Measurements from ENCODE around the gene SNX17.
"Not testable (repeated sequence)": the region's sequence is repeated elsewhere in the genome, so short reads cannot be mapped to it uniquely, and the experiment has no call there.

Gene SNX17

DNA sequence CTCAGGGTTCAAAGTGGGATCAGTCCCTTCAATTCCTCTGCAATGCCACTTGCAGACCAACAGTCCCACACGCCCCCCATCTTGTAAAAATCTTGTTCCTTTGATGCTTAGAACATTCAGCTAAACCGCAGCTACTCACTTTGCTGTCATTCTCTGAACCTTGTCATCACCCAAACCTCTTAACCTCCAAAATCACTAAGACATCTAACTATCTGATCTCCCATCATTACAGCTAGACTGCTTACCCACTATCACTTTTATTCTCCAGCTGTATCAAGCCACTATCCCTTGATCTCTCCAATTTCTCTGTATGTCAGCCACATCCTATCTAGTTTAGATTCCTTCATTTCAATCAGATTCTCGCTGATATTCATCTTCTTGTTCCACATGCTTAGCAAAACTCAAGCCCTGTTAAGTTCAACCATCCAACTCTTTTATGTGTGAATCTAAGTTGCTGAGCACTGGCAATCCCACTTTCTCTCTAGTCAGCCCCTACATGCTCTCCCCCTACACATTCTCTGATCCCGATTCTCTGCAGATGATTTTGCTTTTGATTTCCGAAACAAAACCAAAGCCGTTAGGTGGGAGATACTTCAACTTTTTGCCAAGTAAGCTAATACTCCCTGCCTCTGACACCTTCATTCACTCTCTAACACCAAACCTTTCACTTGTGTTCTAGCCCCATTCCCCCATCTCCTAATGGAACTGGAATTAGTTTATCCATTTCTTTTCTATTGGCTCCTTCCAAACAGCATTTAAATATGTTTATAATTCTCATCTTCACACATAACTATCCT is 18.4 kb upstream of the SNX17 start:
- DNase-seq (ENCODE audit: low spot score) = no peak
- TF ChIP-seq, protein P1, sequence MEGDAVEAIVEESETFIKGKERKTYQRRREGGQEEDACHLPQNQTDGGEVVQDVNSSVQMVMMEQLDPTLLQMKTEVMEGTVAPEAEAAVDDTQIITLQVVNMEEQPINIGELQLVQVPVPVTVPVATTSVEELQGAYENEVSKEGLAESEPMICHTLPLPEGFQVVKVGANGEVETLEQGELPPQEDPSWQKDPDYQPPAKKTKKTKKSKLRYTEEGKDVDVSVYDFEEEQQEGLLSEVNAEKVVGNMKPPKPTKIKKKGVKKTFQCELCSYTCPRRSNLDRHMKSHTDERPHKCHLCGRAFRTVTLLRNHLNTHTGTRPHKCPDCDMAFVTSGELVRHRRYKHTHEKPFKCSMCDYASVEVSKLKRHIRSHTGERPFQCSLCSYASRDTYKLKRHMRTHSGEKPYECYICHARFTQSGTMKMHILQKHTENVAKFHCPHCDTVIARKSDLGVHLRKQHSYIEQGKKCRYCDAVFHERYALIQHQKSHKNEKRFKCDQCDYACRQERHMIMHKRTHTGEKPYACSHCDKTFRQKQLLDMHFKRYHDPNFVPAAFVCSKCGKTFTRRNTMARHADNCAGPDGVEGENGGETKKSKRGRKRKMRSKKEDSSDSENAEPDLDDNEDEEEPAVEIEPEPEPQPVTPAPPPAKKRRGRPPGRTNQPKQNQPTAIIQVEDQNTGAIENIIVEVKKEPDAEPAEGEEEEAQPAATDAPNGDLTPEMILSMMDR (conservative IDR thresholded peaks at IDR 0.05; ENCODE audit: low read depth) = no peak
- ChIA-PET POLR2A (ENCODE audit: low non-redundant PET) (no interaction called here), CTCF (no interaction called here)
- H3K27ac ChIP-seq = no peak overlapping the region

DNA sequence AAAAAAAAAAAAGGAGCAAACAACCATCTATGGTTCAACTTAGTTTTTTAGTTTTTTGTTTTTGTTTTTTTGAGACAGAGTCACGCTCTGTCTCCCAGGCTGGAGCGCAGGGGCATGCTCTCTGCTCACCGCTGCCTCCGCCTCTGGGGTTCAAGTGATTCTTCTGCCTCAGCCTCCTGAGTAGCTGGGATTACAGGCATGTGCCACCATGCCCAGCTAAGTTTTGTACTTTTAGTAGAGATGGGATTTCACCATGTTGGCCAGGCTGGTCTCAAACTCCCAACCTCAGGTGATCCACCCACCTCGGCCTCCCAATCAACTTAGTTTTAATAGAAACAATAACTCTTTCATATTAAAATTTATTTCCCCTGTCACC is 17.0 kb upstream of the SNX17 start:
- CTCF ChIA-PET; DNase-seq (ENCODE audit: low spot score); H3K27ac ChIP-seq: not testable (repeated sequence)
- POLR2A ChIA-PET (ENCODE audit: low non-redundant PET) = interaction anchor here (0.6 kb wide), 1 partner anchor 1278 kb away, joined by 3 read pairs; no protein-coding TSS in a partner anchor

DNA sequence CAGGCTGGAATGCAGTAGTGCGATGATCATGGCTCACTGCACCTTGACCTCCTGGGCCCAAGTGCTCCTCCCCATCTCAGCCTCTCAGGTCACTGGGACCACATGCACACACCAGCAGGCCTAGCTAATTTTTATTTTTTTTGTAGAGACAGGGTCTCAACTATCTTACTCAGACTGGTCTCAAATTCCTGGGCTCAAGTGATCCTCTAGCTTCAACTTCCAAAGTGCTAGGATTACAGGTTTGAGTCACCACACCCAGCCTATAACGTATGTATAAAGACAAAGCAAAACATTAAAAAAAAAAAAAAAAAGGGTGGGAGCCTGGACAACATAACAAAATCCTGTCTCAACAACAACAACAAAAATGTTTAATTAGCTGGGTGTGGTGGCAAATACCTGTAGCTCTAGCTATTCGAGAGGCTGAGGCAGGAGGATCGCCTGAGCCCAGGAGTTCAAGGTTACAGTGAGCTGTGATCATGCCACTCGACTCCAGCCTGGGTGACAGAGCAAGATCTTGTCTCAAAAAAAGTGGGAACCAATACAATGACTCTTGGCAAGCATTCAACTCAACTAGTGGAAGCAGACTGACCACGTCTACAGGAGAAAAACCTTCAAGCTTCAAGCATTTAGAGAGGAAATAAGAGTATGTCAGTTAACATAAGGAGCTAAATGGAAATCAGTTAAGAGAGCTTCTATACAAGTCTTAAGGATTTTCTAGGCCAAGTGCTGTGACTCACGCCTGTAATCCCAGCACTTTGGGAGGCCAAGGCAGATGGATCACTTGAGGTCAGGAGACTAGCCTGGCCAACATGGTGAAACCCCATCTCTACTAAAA is 16.4 kb upstream of the SNX17 start:
- ChIA-PET CTCF (interaction anchor here (0.6 kb wide), 1 partner anchor 122 kb away, joined by 3 read pairs; no protein-coding TSS in a partner anchor), POLR2A (ENCODE audit: low non-redundant PET) (no interaction called here)
- no peak for DNase-seq (ENCODE audit: low spot score)
- TF ChIP-seq, protein P1 (conservative IDR thresholded peaks at IDR 0.05; ENCODE audit: low read depth) = no peak
- H3K27ac ChIP-seq = peak overlapping the region; percentile 39; the same call in 1 of the 2 replicates

DNA sequence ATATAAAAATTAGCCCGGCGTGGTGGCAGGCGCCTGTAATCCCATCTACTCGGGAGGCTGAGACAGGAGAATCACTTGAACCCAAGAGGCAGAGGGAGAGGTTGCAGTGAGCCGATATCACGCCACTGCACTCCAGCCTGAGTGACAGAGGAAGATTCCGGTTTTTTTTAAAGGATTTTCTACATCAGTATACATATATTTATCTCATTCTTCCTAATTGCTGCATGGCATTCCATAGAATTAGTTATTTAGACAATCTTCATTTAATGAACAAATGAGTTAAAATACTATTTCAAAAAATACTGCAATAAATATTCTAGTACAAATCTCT is 15.9 kb upstream of the SNX17 start:
- H3K27ac ChIP-seq = peak overlapping the region; percentile 39; the same call in 1 of the 2 replicates
- TF ChIP-seq, protein P1 (conservative IDR thresholded peaks at IDR 0.05; ENCODE audit: low read depth) = no peak
- ChIA-PET CTCF (interaction anchor here (0.6 kb wide), 1 partner anchor 123 kb away, joined by 3 read pairs; no protein-coding TSS in a partner anchor), POLR2A (ENCODE audit: low non-redundant PET) (no interaction called here)
- DNase-seq (ENCODE audit: low spot score) = no peak

DNA sequence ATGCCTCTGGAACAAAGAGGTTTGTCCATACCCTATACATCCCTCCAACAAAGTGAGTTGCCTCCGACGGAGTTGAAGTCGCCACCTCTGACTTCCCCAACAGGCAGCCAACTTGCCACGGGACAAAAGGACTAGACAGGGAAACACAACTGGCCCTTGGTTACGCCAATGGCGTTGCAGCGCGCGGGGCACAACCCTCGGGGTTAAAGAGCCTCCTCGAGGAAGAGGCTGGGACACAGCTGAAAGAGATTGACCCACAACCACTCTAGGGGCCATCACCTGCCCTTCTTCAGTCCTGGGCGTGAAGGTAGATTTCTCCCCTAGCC is 14.4 kb upstream of the SNX17 start:
- ChIA-PET POLR2A (ENCODE audit: low non-redundant PET) (no interaction called here), CTCF (interaction anchor here (0.6 to 1.5 kb wide), 2 partner anchors 15 to 268 kb away, joined by 3 read pairs; no protein-coding TSS in a partner anchor)
- TF ChIP-seq, protein P1 (conservative IDR thresholded peaks at IDR 0.05; ENCODE audit: low read depth) = no peak
- peak; percentile 34 for DNase-seq (ENCODE audit: low spot score)
- H3K27ac ChIP-seq = peak overlapping the region; percentile 96

DNA sequence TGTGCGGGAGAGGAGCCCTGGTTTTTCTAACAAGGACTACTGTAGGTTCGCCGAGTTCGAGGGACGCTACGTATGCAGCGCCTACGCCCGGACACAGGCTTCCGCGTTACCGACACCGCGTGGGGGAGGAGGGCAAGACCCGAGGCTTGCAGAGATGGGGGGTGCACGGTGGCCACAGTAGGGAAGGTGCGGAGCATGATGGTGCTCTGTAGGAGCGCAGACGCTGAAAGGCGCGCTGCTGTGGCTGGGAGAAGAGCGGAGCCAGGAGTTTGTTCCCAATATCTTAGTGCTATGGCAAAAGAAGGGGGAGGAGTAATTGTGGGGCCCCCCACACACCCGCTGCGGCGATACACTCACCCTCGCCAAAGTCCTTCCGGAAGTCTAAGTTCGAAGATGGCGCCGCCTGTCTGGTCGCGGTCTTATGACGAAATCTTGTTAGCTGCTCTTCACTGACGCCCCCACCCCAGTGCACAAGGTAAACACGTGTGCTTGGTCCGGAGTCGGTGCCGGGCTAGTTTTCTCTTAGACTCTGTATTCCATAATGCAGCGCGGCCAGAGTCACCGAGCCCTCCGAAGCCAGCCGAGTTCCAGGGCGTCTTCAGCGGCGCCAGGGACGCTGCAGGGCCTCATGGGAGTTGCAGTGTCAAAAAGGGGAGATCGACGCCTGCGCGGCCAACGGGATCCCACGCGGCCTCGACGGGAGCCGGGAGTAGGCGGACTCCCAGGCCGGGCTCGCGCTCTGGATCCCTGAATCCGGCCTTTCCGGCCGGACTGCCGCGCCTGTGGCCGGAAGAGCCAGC is 13.8 kb upstream of the SNX17 start, which contains the start of gene GTF3C2:
TSS of gene GTF3C2 (minus strand) at position 383 of the 800 bp plus-strand sequence. CDS start 13,210 bp downstream, outside the sequence.
- peak within 1 kb of the TSS; percentile 96 for H3K27ac ChIP-seq
- peak; percentile 94 for DNase-seq (ENCODE audit: low spot score)
- TF ChIP-seq, protein P1 (conservative IDR thresholded peaks at IDR 0.05; ENCODE audit: low read depth) = no peak
- ChIA-PET CTCF (interaction anchor here (0.5 to 1.5 kb wide), 5 partner anchors 13 to 268 kb away, joined by 3 to 8 read pairs (median 3); no protein-coding TSS in a partner anchor), POLR2A (ENCODE audit: low non-redundant PET) (interaction anchor here (0.6 kb wide), 1 partner anchor 1430 kb away, joined by 3 read pairs; no protein-coding TSS in a partner anchor)

All from RWPE1 (cell line).